Esophagus (tissue), 2 donors: ENCODE results near the gene RBBP8NL. TPM values are rescaled to one million over a fixed set of nuclear protein-coding genes. Genes with fewer than 3 reads are reported as not detected.
A peak's percentile ranks its signal among the peaks of the same experiment; 100 is the strongest.

Experiments
- H3K27ac ChIP-seq, 2 donors: one replicate each; pipeline ENCODE4 v1.5.1; 2013; ENCODE audit warnings: low read depth in 2 of 2, mild to moderate bottlenecking in 2 of 2, inconsistent platforms in 1 of 2, low read length in 1 of 2, moderate library complexity in 1 of 2
- H3K27me3 ChIP-seq, 2 donors: one replicate each; pipeline ENCODE4 v1.6.1; 2013; ENCODE audit warnings: low read length in 2 of 2, control low read depth in 1 of 2, mild to moderate bottlenecking in 1 of 2; ENCODE audit not compliant: insufficient read depth in 2 of 2, control insufficient read depth in 1 of 2
- H3K36me3 ChIP-seq, 2 donors: one replicate each; pipeline ENCODE4 v1.6.1; 2013; ENCODE audit warnings: low read length in 1 of 2; ENCODE audit not compliant: control insufficient read depth in 2 of 2, insufficient read depth in 2 of 2
- H3K4me1 ChIP-seq, 2 donors: one replicate each; pipeline ENCODE4 v1.6.1; 2013; ENCODE audit warnings: low read length in 1 of 2; ENCODE audit not compliant: control insufficient read depth in 2 of 2, insufficient read depth in 2 of 2
- H3K4me3 ChIP-seq, 2 donors: one replicate each; pipeline ENCODE4 v1.5.1; 2013; ENCODE audit warnings: low read length in 2 of 2, mild to moderate bottlenecking in 2 of 2, low read depth in 1 of 2, moderate library complexity in 1 of 2
- H3K9me3 ChIP-seq, 2 donors: one replicate each; pipeline ENCODE4 v1.6.1; 2013; ENCODE audit warnings: mild to moderate bottlenecking in 2 of 2, low read depth in 1 of 2, low read length in 1 of 2, moderate library complexity in 1 of 2; ENCODE audit not compliant: control insufficient read depth in 2 of 2, insufficient read depth in 1 of 2
- WGBS, 2 donors: extraction: QIAGEN DNeasy Blood & Tissue Kit; methylation state at CpG; one replicate each; pipeline ENCODE4 v1.1.7; 2013; 5-methylcytosine and 5-hydroxymethylcytosine counted together
- polyA plus RNA-seq, 2 donors: library from polyadenylated mRNA; stranded (reverse); fragments of 200-250 nt; gene quantifications; one replicate each; pipeline ENCODE4 v1.2.3, GENCODE V29; 2013
- donor health status: healthy with polysubstance abuse.
- donor health status: Bipolar disorder and iron deficiency.

Gene RBBP8NL, protein sequence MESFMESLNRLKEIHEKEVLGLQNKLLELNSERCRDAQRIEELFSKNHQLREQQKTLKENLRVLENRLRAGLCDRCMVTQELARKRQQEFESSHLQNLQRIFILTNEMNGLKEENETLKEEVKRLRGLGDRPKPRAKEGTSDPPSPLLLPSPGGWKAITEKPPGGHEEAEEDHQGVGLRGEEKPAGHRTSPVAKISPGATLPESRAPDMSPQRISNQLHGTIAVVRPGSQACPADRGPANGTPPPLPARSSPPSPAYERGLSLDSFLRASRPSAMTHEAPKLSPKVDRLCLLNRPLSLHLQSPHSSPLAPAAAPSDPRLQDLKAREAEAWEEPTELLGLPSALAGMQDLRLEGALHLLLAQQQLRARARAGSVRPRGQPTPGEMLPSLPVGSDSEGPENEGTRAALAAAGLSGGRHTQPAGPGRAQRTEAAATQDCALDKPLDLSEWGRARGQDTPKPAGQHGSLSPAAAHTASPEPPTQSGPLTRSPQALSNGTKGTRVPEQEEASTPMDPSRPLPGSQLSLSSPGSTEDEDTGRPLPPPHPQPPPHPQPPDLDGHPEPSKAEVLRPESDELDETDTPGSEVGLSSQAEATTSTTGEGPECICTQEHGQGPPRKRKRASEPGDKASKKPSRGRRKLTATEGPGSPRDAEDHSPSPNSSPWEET
- polyA plus RNA-seq = 10 to 100 TPM in 1 of 2 donors, 1 to 10 TPM in 1; 4.0 to 16.8 TPM

DNA sequence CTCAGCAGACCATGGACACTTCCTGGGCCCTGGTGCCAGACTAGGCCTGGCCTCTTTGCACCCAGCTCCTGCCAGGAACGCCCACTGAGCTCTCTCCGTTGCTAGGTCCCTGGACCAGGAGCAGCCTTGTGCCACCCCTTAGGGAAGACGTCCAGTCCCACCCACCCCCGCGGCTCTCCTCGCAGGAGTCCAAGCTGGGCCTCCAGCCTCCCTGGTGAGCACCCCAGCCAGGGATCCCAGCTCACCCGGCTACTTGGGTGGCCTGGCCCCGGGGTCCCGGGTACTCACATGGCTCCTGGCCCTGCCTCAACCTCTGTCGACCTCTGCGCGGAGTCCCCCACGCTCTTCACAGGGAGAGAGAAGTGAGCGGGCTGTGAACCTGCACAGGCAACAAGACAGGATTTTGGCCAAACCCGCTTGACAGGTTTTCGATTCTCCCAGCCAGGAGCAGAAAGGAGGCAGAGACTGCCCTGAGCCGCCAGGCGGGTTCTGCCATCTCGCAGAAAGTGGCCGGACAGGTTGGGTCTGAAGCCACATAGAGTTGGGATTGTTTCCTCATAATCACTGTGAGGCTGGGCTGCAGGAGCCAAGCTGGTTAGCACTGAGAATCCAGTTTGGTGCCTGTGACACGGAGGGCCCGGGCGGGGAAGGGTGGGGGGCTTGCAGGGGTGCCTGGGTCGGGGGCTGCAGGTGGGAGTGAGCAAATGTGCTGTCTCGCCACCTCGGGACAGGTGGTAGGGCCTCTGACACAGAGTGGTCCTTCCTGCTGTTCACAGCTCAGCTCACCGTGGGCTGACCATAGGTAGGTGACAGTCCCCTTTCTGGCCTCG lies at the start of gene RBBP8NL:
RBBP8NL (minus strand) TSS at position 368 of the 830 bp plus-strand sequence. CDS start 7,892 bp downstream, outside the sequence.
- H3K4me1 ChIP-seq = peaks cover 8 to 24% of the 10 kb centered on the region in 2 donors
- H3K27ac ChIP-seq = peak within 1 kb of the TSS; percentile 84 to 89
- no peaks in the 10 kb centered on the region for H3K9me3 ChIP-seq
- no peaks in the 10 kb centered on the region for H3K27me3 ChIP-seq
- peaks cover 0 to 4% of the 10 kb centered on the region in 2 donors for H3K36me3 ChIP-seq
- 43 to 46% methylated on average over 28 of the region's 28 CpGs for WGBS, 2 donors
- H3K4me3 ChIP-seq = peak within 1 kb of the TSS; percentile 35 to 61

DNA sequence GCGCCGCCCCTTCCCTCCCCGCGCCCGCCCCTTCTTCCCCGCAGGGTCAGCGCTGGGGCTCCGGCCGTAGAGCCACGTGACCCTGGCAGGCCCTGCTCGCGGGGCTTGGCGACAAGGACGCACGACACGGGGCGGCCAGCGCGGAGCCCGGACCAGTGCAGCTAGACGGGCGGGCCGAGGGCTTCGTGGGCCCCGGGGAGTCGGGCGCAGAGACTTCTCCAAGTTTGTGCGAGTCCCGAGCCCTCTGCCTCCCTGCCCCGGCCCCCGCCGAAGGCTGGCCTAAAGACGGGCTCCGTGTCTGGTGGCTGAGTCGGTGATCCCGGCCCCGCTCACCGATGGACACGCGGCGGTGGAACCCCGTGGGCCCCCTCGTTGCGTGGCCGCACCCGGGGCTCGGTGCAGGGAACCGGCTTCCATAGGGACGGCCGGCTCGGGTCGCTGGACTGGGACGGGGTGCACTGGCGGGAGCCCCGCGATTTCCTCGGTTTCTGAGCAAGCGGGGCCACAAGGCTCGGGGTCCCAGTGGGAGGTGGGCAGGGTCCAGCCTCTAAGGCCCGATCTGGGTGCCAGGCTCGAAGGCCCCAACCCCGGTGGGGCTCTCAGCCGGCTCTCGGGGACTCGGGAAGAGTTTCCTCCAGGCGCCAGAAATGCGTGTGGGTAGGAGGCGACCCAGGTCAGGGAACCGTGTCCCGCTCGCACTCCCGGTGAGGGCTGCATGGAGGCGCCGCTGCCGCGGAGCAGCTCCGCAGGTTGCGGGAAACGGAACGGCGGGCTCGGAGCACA lies 48.9 kb upstream of the RBBP8NL start:
- peaks cover 3 to 22% of the 10 kb centered on the region in 2 donors for H3K27me3 ChIP-seq
- H3K4me3 ChIP-seq = peak overlapping the region; percentile 2 to 3
- no peaks in the 10 kb centered on the region for H3K36me3 ChIP-seq
- H3K9me3 ChIP-seq = peaks cover 0 to 2% of the 10 kb centered on the region in 2 donors
- no peak overlapping the region for H3K27ac ChIP-seq
- WGBS, 2 donors = 3 to 4% methylated on average over 70 to 82 of the region's 82 CpGs
- H3K4me1 ChIP-seq = peaks cover 4 to 15% of the 10 kb centered on the region in 2 donors

DNA sequence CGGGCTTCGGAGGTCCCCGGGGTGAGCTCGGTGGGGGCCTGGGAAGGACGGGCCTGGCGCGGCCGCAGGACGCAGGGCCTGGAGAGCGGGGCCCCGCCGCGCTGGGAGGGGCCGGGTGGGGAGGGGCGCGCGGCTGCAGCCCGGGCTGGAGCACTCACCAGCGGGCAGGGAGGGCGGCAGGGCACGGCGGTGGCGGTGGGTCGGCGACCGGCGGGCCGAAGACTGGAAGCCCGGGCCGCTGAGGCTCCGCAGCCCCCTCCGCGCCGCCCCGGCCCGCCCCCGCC lies 48.4 kb upstream of the RBBP8NL start, which contains the start of gene GATA5:
GATA5 (minus strand) TSS at position 224 of the 284 bp plus-strand sequence. CDS start 474 bp downstream, outside the sequence.
- peaks cover 4 to 15% of the 10 kb centered on the region in 2 donors for H3K4me1 ChIP-seq
- 1 to 4% methylated on average over 4 to 37 of the region's 37 CpGs for WGBS, 2 donors
- peaks cover 3 to 20% of the 10 kb centered on the region in 2 donors for H3K27me3 ChIP-seq
- H3K9me3 ChIP-seq = peaks cover 0 to 2% of the 10 kb centered on the region in 2 donors
- H3K27ac ChIP-seq = no peak within 1 kb of the TSS
- H3K4me3 ChIP-seq = peak within 1 kb of the TSS; percentile 2 to 3
- H3K36me3 ChIP-seq = no peaks in the 10 kb centered on the region

DNA sequence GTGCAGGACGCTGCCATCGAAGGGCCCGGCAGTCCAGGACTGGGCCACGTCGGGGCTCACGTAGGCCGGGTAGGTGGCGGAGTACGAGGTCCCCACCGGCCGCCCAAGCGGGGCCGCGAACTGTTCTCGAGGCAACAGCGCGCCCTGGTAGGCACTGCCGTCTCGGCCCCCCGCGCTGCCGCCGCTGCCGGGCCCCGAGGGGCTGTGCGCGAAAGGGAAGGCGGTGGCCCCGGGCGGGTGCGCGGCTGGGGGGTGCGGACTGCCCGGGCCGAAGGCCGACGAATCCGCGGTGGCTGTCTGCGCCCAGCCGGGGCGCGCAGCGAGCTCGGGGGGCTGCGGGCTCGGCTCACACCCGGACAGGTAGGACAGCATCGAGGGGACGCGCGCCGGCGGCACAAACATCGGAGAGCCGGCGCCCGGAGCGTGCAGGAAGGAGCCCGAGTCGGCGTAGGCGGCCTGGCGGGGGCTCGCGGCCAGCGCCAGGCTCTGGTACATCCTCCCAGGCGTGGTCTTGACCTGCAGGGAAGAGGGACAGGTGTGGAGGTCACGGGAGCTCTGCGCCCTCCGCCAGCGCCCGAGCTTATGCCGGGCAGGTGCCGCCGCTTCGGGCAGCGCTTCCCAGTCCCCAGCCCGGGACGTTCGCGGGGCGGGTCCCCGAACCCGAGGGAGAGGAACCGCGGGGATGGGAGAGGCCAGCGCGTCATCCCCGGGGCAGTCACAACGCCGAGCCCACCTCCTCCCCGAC lies 47.9 kb upstream of the RBBP8NL start:
- peaks cover 4 to 15% of the 10 kb centered on the region in 2 donors for H3K4me1 ChIP-seq
- H3K36me3 ChIP-seq = no peaks in the 10 kb centered on the region
- H3K27me3 ChIP-seq = peaks cover 4 to 21% of the 10 kb centered on the region in 2 donors
- peaks cover 0 to 4% of the 10 kb centered on the region in 2 donors for H3K9me3 ChIP-seq
- 4 to 6% methylated on average over 83 to 93 of the region's 93 CpGs for WGBS, 2 donors
- H3K27ac ChIP-seq = no peak overlapping the region
- peak overlapping the region; percentile 1 to 2 for H3K4me3 ChIP-seq

DNA sequence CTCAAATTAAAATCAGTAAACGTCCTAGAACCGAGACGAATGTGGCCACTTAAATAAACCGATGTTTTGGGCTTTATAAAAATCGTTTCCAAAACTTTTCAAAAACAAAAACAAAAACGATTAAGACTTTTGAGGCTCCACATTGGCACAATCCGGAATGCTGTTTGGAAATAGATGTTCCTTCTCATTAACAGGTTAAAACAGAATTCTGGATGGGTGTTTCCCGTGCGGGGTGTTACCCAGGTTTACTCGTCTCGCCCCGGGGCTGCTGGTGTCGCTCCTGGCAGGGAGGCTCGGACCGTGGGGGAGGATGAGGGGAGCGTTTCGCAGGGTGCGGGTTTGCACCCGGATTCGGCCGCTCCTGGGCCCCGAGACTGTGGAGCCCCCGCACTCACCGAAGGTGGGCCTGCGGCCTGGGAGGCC lies 47.3 kb upstream of the RBBP8NL start:
- WGBS, 2 donors = 9 to 14% methylated on average over 25 of the region's 25 CpGs
- Histone ChIP-seq H3K27ac (no peak overlapping the region), H3K4me1 (peaks cover 4 to 15% of the 10 kb centered on the region in 2 donors), H3K27me3 (peaks cover 6 to 21% of the 10 kb centered on the region in 2 donors), H3K36me3 (no peaks in the 10 kb centered on the region), H3K4me3 (peak overlapping the region in 1 of 2 donors; percentile 1), H3K9me3 (peaks cover 0 to 4% of the 10 kb centered on the region in 2 donors)

DNA sequence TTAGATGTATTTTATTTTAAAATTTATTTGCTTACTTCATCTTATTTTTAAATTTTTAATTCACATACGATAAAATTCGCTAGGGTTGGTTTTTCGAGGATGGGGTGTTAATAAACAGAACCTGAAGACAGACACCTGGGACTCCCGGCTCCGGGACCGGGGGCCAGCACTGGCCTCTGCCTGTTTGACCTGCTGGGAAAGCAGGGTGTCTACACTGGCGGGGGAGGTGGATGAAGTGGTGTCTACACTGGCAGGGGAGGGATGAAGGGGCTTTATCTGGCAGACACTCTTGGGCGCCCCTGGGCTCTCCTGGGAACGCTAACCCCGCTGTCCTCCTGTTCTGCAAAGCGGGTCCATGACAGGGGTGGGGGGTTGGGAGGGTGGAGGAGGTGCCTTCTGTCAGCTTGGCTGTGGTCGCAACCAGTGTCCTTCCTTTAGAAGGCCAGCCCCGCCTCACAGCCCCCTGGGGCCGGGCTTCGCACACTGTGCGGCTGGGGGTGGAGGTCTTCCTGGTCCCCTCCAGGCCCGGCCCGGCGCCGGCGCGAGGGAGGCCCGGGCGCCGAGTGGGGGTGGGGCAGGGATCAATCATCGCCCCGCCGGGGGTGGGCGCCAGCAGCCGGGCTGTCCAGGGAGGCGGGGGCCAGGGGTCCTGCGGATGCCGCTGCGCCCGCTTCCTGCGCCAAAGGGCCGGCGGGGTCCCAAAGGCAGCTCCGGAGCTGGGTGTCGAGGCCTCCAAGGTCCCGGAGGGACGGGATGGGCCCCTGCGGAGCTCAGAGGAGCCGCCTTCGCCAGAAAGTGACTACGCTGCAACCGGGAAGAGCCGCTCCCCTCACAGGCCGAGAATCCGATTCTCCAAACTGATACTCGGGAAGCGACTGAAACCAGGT lies 46.6 kb upstream of the RBBP8NL start:
- Histone ChIP-seq H3K27me3 (peaks cover 6 to 21% of the 10 kb centered on the region in 2 donors), H3K4me3 (no peak overlapping the region), H3K36me3 (no peaks in the 10 kb centered on the region), H3K27ac (no peak overlapping the region), H3K4me1 (peaks cover 4 to 15% of the 10 kb centered on the region in 2 donors), H3K9me3 (peaks cover 0 to 2% of the 10 kb centered on the region in 2 donors)
- 29 to 32% methylated on average over 37 to 52 of the region's 52 CpGs for WGBS, 2 donors

DNA sequence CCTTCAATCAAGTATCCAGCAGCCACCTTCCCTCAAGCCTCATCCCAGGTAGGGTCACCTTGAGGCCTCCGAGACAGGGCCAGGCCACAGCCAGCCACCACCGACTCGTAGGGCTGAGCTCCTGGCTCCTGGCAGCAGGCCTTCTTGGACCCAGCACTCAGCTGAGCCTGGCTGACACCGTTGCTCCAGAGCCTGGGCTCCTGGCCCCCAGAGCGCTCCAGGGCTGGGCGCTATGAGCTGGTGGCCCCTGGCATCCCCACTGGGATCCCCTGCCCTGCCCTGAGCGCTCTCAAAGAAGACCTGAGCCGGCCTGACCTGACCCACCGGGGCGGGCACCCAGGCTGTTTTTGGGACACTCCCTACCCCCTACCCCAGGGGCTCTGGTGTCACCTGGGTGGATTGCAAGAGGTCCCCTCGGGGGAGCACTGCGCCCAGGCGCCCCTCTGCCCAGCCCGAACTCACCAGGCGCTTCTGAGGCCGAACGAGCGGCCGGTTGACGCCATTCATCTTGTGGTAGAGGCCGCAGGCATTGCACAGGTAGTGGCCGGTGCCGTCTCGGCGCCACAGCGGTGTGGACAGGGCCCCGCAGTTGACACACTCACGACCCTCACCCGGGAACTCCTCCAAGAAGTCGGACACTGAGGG lies 45.7 kb upstream of the RBBP8NL start:
- Histone ChIP-seq H3K9me3 (peaks cover 0 to 2% of the 10 kb centered on the region in 2 donors), H3K4me1 (peaks cover 4 to 15% of the 10 kb centered on the region in 2 donors), H3K36me3 (no peaks in the 10 kb centered on the region), H3K4me3 (no peak overlapping the region), H3K27me3 (peaks cover 3 to 21% of the 10 kb centered on the region in 2 donors), H3K27ac (no peak overlapping the region)
- WGBS, 2 donors = 58 to 78% methylated on average over 30 of the region's 30 CpGs
